SK-N-SH treated with all-trans-retinoic acid at 6 μM for 48 hours (cell line): ENCODE measurements around the gene PTX3.

Source experiments
- BACH2 ChIP-seq: fragments of 250-450 bp; sonication (Bioruptor Pico); IDR thresholded peaks from 2 replicates; pipeline ENCODE4 v1.9.0; 2021; ENCODE audit warnings: mild to moderate bottlenecking, borderline replicate concordance
- CREB5 ChIP-seq: fragments of 250-450 bp; sonication (Bioruptor Pico); IDR thresholded peaks from 2 replicates; pipeline ENCODE4 v1.5.1; 2020; ENCODE audit warnings: low read depth, mild to moderate bottlenecking, moderate library complexity
- PATZ1 ChIP-seq: fragments of 250-450 bp; sonication (Bioruptor Pico); IDR thresholded peaks from 2 replicates; pipeline ENCODE4 v1.8.0; 2020; ENCODE audit warnings: mild to moderate bottlenecking, moderate library complexity, borderline replicate concordance
- RARB ChIP-seq: fragments of 250-450 bp; sonication (Bioruptor Pico); IDR thresholded peaks from 2 replicates; pipeline ENCODE4 v1.8.0; 2021; ENCODE audit warnings: mild to moderate bottlenecking, moderate library complexity
- TOX ChIP-seq: fragments of 250-450 bp; sonication (Bioruptor Pico); IDR thresholded peaks from 2 replicates; pipeline ENCODE4 v1.8.0; 2021; ENCODE audit warnings: mild to moderate bottlenecking, moderate library complexity, borderline replicate concordance
- ZNF565 ChIP-seq: fragments of 450-650 bp; formaldehyde crosslinking; conservative IDR thresholded peaks from 2 replicates; pipeline ENCODE4 v1.5.0; 2020; ENCODE audit warnings: low read depth, mild to moderate bottlenecking, moderate library complexity

GRCh38 chr3:157444797-157445184, 8.1 kb downstream of the PTX3 start:
- TF ChIP-seq ZNF565 (no peak), BACH2 (CRISPR knock-in tag) (no peak), PATZ1 (CRISPR knock-in tag) (no peak), TOX (CRISPR knock-in tag) (no peak), CREB5 (CRISPR knock-in tag) (no peak), RARB (CRISPR knock-in tag) (no peak)
